HCT116 (cell line): ENCODE results near the gene PGAM4. TPM values are rescaled to one million over a fixed set of nuclear protein-coding genes. Genes with fewer than 3 reads are reported as not detected.

Experiments
- ATAC-seq: fragments of 200-7000 bp; cut with Tn5 transposase; 2 replicates; pipeline ENCODE4 v1.9.1; 2020; ENCODE audit warnings: mild to moderate bottlenecking, moderate library complexity
- Bru-seq: library from RNA; stranded (reverse); fragments of 400-500 nt; gene quantifications from one replicate; lab custom pipeline; 2021; lab: Mats Ljungman, UMichigan
- BruChase-seq, 2 experiments: library from RNA; stranded (reverse); fragments of 400-500 nt; gene quantifications; one replicate each; lab custom pipeline; 2021; lab: Mats Ljungman, UMichigan
- BruUV-seq: library from RNA; stranded (reverse); fragments of 400-500 nt; replicated peaks from 2 replicates; lab custom pipeline; 2021; lab: Mats Ljungman, UMichigan
- CTCF ChIA-PET: fragments of 300-600 bp; sonication (Branson Sonifier 250); formaldehyde crosslinking; loops from one replicate; lab custom pipeline; 2021; ENCODE audit warnings: antibody characterized with exemption; lab: Charles Lee
- POLR2A ChIA-PET: fragments of 300-600, 350-600 bp; sonication (Branson Sonifier 250); formaldehyde crosslinking; loops from one replicate; lab custom pipeline; 2021; ENCODE audit warnings: antibody characterized with exemption; lab: Charles Lee
- RAD21 ChIA-PET, 2 experiments: fragments of 300-600 bp; sonication (Branson Sonifier 250); formaldehyde crosslinking; loops; one replicate each; lab custom pipeline; 2023; ENCODE audit warnings: low total read pairs in 2 of 2; ENCODE audit not compliant: uncharacterized antibody in 2 of 2, unreplicated experiment in 2 of 2, low non-redundant PET in 1 of 2; lab: Charles Lee
- DNase-seq: peaks from one replicate; pipeline ENCODE4 v3.0.0-alpha.2; 2010; ENCODE audit warnings: low read depth, low spot score
- H2AFZ ChIP-seq: fragments of 200-600 bp; shearing (Covaris generic), sonication (generic); 2 replicates; pipeline ENCODE4 v1.6.1; 2017; ENCODE audit warnings: low read depth, mixed run types, mixed read lengths, antibody characterized with exemption, low read length; ENCODE audit not compliant: poor library complexity, severe bottlenecking
- H3K27ac ChIP-seq: 2 replicates; pipeline ENCODE4 v1.5.1; 2012; ENCODE audit warnings: low read depth, low read length
- H3K27me3 ChIP-seq: fragments of 200-600 bp; sonication (generic); 2 replicates; pipeline ENCODE4 v1.6.1; 2016; ENCODE audit warnings: mixed run types, low read length, mixed read lengths; ENCODE audit not compliant: insufficient read depth
- H3K36me3 ChIP-seq, 2 experiments: fragments of 200-500 bp in 1 of 2; fragments of 200-600 bp in 1 of 2; sonication (Bioruptor generic) in 1 of 2; sonication (generic) in 1 of 2; 2 replicates each; pipeline versions ENCODE4 v1.5.1 to v1.6.1; 2014 to 2016; ENCODE audit warnings: low read length in 2 of 2, inconsistent platforms in 1 of 2, mixed read lengths in 1 of 2, mixed run types in 1 of 2; ENCODE audit not compliant: insufficient read depth in 2 of 2, control insufficient read depth in 1 of 2
- H3K4me1 ChIP-seq, 2 experiments: fragments of 200-600 bp in 1 of 2; sonication (generic) in 1 of 2; 2 replicates each; pipeline versions ENCODE4 v1.5.1 to v1.6.1; 2012 to 2017; ENCODE audit warnings: low read length in 2 of 2, inconsistent platforms in 1 of 2, mild to moderate bottlenecking in 1 of 2, mixed read lengths in 1 of 2, mixed run types in 1 of 2, moderate library complexity in 1 of 2; ENCODE audit not compliant: insufficient read depth in 2 of 2, control insufficient read depth in 1 of 2
- H3K4me2 ChIP-seq: fragments of 200-600 bp; sonication (generic); 2 replicates; pipeline ENCODE4 v1.6.1; 2017; ENCODE audit warnings: mixed run types, low read length, mixed read lengths
- H3K4me3 ChIP-seq, 2 experiments: fragments of 200-600 bp in 1 of 2; sonication (generic) in 1 of 2; replicated peaks in 1 of 2; 2 replicates each; pipeline ENCODE4 v1.5.1; 2011 to 2016; ENCODE audit warnings: low read length in 2 of 2, control low read depth in 1 of 2, low read depth in 1 of 2, mild to moderate bottlenecking in 1 of 2, mixed read lengths in 1 of 2, mixed run types in 1 of 2
- H3K79me2 ChIP-seq: fragments of 200-600 bp; sonication (generic); 2 replicates; pipeline ENCODE4 v1.6.1; 2017; ENCODE audit warnings: mild to moderate bottlenecking, mixed run types, low read length, moderate library complexity, mixed read lengths; ENCODE audit not compliant: insufficient read depth
- H3K9ac ChIP-seq: fragments of 200-600 bp; sonication (generic); 2 replicates; pipeline ENCODE4 v1.6.1; 2016; ENCODE audit warnings: low read length, mixed read lengths
- H3K9me2 ChIP-seq: fragments of 200-600 bp; sonication (generic), shearing (Covaris generic); 2 replicates; pipeline ENCODE4 v1.6.1; 2017; ENCODE audit warnings: mixed run types, mild to moderate bottlenecking, moderate library complexity; ENCODE audit not compliant: insufficient read depth
- H3K9me3 ChIP-seq, 2 experiments: fragments of 200-500 bp in 1 of 2; fragments of 200-600 bp in 1 of 2; sonication (Bioruptor generic) in 1 of 2; sonication (generic) in 1 of 2; 2 replicates each; pipeline ENCODE4 v1.6.1; 2014 to 2017; ENCODE audit warnings: low read length in 2 of 2, mixed read lengths in 2 of 2, inconsistent platforms in 1 of 2, low read depth in 1 of 2, mild to moderate bottlenecking in 1 of 2, mixed run types in 1 of 2, moderate library complexity in 1 of 2; ENCODE audit not compliant: control insufficient read depth in 1 of 2, insufficient read depth in 1 of 2
- H4K20me1 ChIP-seq: fragments of 200-600 bp; sonication (generic), shearing (Covaris generic); 2 replicates; pipeline ENCODE4 v1.6.1; 2017; ENCODE audit warnings: mixed run types, mild to moderate bottlenecking, moderate library complexity; ENCODE audit not compliant: insufficient read depth
- CEBPB ChIP-seq: IDR thresholded peaks from 2 replicates; pipeline ENCODE4 v1.6.1; 2012; ENCODE audit warnings: low read depth
- EGR1 ChIP-seq: IDR thresholded peaks from 2 replicates; pipeline ENCODE4 v1.6.1; 2012; ENCODE audit warnings: low read depth
- ELF1 ChIP-seq: IDR thresholded peaks from 2 replicates; pipeline ENCODE4 v1.6.1; 2012; ENCODE audit warnings: low read depth, borderline replicate concordance
- EZH2phosphoT487 ChIP-seq: fragments of 200-600 bp; IDR thresholded peaks from 2 replicates; pipeline ENCODE4 v1.6.1; 2018; ENCODE audit warnings: antibody characterized with exemption, borderline replicate concordance
- JUND ChIP-seq: IDR thresholded peaks from 2 replicates; pipeline ENCODE4 v1.6.1; 2012
- MAX ChIP-seq: IDR thresholded peaks from 2 replicates; pipeline ENCODE4 v1.6.1; 2012
- POLR2A ChIP-seq: IDR thresholded peaks from 2 replicates; pipeline ENCODE4 v1.7.0; 2011; ENCODE audit warnings: borderline replicate concordance; ENCODE audit not compliant: insufficient read depth, insufficient read length; ENCODE audit errors: extremely low read depth
- RAD21 ChIP-seq: IDR thresholded peaks from 2 replicates; pipeline ENCODE4 v1.6.1; 2012; ENCODE audit warnings: low read depth, mild to moderate bottlenecking
- REST ChIP-seq: IDR thresholded peaks from 2 replicates; pipeline ENCODE4 v1.6.1; 2012; ENCODE audit warnings: low read depth
- SIN3A ChIP-seq: IDR thresholded peaks from 2 replicates; pipeline ENCODE4 v1.6.1; 2012; ENCODE audit warnings: low read depth
- SP1 ChIP-seq: IDR thresholded peaks from 2 replicates; pipeline ENCODE4 v1.6.1; 2012; ENCODE audit warnings: low read depth
- ZFX ChIP-seq: fragments of 450-650 bp; IDR thresholded peaks from 2 replicates; pipeline ENCODE4 v1.6.1; 2017
- intact Hi-C: fragments of 100-400 bp; cut with micrococcal nuclease; formaldehyde crosslinking; loops from 2 replicates; pipeline ENCODE4 v1.10.0; 2022
- long read RNA-seq: library from polyadenylated mRNA; unstranded; transcript quantifications from one replicate; pipeline ENCODE4 v2.0.0, GENCODE V29; 2021; ENCODE audit not compliant: unreplicated experiment
- polyA plus RNA-seq: library from polyadenylated mRNA; unstranded; fragments of >200 nt; gene quantifications from 2 replicates; pipeline ENCODE4 v1.2.1, GENCODE V29; 2012; ENCODE audit warnings: missing spikeins
- total RNA-seq: library from RNA; stranded (reverse); gene quantifications from one replicate; pipeline ENCODE4 v1.2.1, GENCODE V29; 2021; ENCODE audit not compliant: unreplicated experiment
- TF ChIP-seq, protein P1 (sequence below), 3 experiments: fragments of 200-600 bp in 1 of 3; sonication (generic) in 1 of 3; IDR thresholded peaks in 2 of 3; conservative IDR thresholded peaks in 1 of 3; 2 replicates each; pipeline ENCODE4 v1.5.1; 2012 to 2017; ENCODE audit warnings: low read depth in 2 of 3, low read length in 2 of 3, antibody characterized with exemption in 1 of 3, borderline replicate concordance in 1 of 3, control low read depth in 1 of 3, mild to moderate bottlenecking in 1 of 3, mixed read lengths in 1 of 3, mixed run types in 1 of 3, moderate library complexity in 1 of 3; ENCODE audit not compliant: insufficient read depth in 1 of 3
- TF ChIP-seq, protein P2 (sequence below): IDR thresholded peaks from 2 replicates; pipeline ENCODE4 v1.6.1; 2012

PGAM4 gene
- total RNA-seq (not detected), Bru-seq, nascent RNA (not detected), BruChase-seq, experiment 1, labeled RNA remaining after a 6-hour chase (not detected), BruChase-seq, experiment 2, labeled RNA remaining after a 2-hour chase (not detected)
- polyA plus RNA-seq = 0.35 and 0.36 TPM in 2 replicates
- long read RNA-seq = 0 reads

- Histone ChIP-seq H3K4me2 (no peak within 1 kb of the TSS), H3K4me3 (no peak within 1 kb of the TSS), H3K4me1 (no peaks in the 10 kb centered on the region), H2AFZ (no peak within 1 kb of the TSS), H3K9me2 (no peaks in the 10 kb centered on the region), H3K27me3 (no peaks in the 10 kb centered on the region), H3K9me3 (no peaks in the 10 kb centered on the region), H3K36me3 (no peaks in the 10 kb centered on the region), H3K9ac (no peak within 1 kb of the TSS), H3K79me2 (no peaks in the 10 kb centered on the region), H4K20me1 (no peaks in the 10 kb centered on the region)
- intact Hi-C loops = no loop called here
- ATAC-seq (no peak), DNase-seq (no peak)
- ChIA-PET RAD21 (no interaction called here), POLR2A (no interaction called here)
- no TSS peak for BruUV-seq
- no peak for TF ChIP-seq RAD21
- no peak for TF ChIP-seq CEBPB
- TF ChIP-seq, protein P1, sequence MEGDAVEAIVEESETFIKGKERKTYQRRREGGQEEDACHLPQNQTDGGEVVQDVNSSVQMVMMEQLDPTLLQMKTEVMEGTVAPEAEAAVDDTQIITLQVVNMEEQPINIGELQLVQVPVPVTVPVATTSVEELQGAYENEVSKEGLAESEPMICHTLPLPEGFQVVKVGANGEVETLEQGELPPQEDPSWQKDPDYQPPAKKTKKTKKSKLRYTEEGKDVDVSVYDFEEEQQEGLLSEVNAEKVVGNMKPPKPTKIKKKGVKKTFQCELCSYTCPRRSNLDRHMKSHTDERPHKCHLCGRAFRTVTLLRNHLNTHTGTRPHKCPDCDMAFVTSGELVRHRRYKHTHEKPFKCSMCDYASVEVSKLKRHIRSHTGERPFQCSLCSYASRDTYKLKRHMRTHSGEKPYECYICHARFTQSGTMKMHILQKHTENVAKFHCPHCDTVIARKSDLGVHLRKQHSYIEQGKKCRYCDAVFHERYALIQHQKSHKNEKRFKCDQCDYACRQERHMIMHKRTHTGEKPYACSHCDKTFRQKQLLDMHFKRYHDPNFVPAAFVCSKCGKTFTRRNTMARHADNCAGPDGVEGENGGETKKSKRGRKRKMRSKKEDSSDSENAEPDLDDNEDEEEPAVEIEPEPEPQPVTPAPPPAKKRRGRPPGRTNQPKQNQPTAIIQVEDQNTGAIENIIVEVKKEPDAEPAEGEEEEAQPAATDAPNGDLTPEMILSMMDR (IDR thresholded peaks at IDR 0.05 in 2 of 3, conservative IDR thresholded peaks at IDR 0.05 in 1 of 3; ENCODE audit: borderline replicate concordance in 1 of 3, insufficient read depth in 1 of 3, low read depth in 2 of 3, low read length in 2 of 3) = no peak
- TF ChIP-seq POLR2A = no peak
- no peak for TF ChIP-seq JUND
- TF ChIP-seq SP1 = no peak
- TF ChIP-seq, protein P2, sequence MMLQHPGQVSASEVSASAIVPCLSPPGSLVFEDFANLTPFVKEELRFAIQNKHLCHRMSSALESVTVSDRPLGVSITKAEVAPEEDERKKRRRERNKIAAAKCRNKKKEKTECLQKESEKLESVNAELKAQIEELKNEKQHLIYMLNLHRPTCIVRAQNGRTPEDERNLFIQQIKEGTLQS = no peak
- no peak for TF ChIP-seq MAX
- no peak for TF ChIP-seq ZFX
- no peak for TF ChIP-seq SIN3A
- no peak for TF ChIP-seq ELF1
- no peak for TF ChIP-seq EZH2phosphoT487
- no peak for TF ChIP-seq EGR1
- no peak for TF ChIP-seq REST
- TF ChIP-seq, all 23 proteins: peak for 0
- CTCF ChIA-PET = no interaction called here
- H3K27ac ChIP-seq = no peak within 1 kb of the TSS
These were observed at the start of gene PGAM4 for GRCh38 chrX:77969538-77969937. TSS of gene PGAM4 (minus strand) at chrX:77969638. CDS start at chrX:77969638, 0 bp downstream.
